ENCODE results near the gene CDKN2B-AS1.

CDKN2B-AS1 gene

DNA sequence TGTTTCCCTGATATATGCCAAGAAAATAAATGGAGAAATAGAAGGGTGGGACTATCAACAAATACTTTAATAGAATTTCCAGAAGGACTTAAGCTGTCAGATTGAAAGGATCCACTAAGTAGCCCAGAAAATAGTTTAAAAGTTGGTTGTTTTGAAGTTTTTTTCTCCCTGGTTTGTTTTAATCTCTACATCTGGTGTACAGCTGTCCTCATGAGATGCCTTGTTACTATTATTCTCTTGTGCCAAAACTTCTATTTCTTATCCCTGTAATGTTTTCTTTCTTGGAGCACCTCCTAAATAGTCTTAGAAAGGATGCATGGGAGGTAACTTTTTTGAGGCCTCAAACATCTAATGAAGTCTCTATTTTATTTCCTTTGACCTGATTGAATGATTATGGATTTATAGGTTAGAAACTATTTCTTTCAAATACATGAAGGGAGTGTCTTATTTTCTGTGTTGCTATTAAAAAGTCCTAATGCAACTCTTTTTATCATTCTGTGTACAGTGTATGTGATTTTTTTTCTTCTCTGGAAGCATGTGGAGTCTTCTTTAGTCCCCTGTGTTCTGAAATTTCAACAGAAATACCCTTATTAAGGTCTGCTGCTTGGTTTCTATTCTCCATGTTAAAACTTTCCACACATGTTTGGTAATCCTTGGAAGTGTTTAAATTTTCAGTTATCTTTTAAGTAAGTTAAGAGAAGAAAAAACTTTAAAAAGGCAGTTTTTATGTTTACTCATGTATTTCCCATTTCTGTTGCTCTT lies 154.5 kb downstream of the CDKN2B-AS1 start:
- DNase-seq (ENCODE audit: low read depth, low spot score): no peak

DNA sequence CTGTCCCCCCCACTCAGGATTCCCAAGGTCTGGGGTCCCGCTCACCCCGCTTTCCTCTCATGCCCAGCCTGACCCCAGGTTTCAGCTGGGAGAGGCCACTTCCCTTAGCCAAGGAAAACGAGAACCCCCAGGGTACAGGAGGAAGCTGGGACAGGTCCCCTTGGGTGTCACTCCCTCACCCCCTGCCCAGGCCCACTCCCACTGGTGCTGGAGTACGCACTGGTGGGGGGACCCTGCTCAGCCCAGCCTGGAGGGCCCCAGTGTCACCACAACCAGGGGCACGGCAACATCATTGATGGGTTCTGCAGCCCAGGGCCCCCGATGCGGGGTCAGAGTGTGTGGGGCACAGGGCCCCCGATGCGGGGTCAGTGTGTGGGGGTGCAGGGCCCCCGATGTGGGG lies 159.5 kb downstream of the CDKN2B-AS1 start:
- no peak for DNase-seq (ENCODE audit: low read depth, low spot score)

DNA sequence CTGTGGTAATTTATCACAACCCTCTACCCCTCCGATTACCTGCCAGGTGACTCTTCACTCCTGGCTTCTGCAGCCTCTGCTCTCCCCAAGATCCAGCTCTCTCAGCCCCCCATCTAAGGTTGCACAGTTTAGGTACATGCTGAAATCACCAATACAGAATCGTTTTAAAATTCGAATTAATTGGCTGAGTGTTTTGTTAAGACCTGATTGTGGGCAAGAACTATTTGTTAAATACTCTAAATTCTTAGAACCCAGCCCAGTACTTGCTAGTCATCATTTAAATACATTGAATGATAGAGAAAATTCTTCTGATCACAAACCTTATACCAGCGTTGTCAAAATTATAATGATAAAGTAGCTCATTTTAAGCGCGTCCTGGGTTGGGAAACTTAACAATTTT lies 162.0 kb downstream of the CDKN2B-AS1 start:
- DNase-seq (ENCODE audit: low read depth, low spot score): peak; percentile 24

DNA sequence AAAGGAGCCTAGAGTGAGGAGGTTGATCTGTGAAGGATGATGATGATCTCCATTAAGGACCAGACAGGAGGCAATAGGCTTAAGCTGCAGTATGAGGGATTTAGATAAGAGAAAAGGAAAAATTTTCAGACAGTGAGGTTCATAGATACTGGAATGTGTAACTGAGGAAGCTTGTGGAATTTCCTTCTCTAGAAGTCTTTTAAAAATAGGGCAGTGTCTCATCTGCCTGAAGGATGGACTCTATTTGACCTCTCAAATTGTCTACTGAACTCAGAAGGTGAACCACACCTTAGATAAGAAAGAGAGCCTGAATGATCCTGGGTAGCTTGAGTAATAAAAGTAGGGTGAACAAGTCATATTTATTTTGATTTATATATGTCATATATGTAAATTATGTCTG lies 162.7 kb downstream of the CDKN2B-AS1 start:
- no peak for DNase-seq (ENCODE audit: low read depth, low spot score)

DNA sequence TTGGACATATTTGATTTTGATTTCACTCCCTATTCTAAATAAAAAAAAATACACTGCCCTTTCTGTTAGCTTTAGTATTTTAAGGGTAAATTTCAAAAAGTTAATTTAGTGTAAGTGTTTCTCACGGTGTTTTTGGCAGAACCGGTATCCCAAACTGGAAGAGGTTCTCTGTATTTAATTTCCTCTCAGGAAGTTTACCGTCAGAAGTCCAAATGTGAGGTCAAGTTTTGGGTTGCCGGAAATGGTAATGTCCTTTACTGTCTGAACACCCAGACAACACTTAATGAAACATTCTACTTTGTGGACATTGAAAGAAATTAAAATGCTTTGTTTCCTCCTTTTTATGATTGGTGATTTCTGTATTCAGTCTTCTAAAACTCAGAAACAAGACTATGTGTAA lies 163.2 kb downstream of the CDKN2B-AS1 start:
- no peak for DNase-seq (ENCODE audit: low read depth, low spot score)

DNA sequence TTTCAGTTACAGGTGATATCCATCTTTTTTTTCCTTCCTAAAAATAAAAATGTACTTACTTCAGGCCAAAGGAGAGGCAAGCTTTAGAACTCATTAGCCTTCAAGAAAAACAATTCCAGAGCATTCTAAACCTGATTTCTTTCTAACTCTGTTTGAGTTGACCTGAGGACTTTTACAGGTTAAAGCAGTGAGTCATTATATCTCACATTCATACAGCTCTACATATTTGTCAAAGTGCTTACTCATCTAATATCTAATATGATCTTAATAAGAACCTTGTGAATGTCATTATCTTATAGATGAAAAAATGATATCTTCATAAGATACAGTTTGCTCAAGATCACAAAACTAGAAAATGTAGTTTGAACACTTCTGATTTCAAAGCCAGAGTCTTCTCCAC lies 163.7 kb downstream of the CDKN2B-AS1 start:
- DNase-seq (ENCODE audit: low read depth, low spot score): no peak

DNA sequence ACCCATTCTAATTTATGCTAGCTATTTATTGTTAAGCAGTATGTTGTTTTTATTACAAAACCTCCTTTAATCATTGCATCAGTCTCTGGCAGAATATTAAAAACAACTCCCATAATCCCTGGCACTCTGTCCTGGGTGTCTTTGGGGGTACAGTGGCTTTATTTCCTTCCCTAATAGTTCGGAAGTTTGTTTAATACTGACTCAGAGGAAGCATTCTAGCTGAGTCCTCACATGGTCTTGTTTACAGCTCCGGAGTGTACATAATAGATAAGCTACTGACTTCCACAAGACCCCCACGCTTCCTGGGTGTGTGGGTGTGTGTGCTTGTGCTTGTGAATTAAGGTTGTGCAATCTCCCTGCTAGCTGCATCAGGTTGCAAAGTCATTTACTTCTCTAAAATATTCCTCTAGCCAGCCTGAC lies 164.3 kb downstream of the CDKN2B-AS1 start:
- DNase-seq (ENCODE audit: low read depth, low spot score): peak; percentile 33

DNA sequence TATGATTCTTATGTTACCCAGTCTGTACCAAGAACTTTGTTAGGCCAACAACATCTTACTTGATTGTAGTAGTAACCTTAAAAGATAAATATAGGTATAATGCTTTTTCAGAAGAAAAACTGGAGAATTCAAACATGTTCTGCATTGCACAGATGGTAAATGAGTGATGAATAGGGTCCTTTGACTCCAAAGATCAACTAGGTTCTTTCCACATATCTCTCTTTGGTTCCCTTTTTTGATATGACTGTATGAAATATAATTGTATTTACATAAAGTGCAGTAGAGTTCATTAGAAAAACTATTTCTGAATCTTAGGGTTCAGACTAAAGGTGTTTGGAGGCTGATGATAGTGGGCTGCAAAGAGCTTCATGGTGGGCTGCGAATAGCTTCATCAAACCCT lies 165.0 kb downstream of the CDKN2B-AS1 start:
- DNase-seq (ENCODE audit: low read depth, low spot score): no peak

DNA sequence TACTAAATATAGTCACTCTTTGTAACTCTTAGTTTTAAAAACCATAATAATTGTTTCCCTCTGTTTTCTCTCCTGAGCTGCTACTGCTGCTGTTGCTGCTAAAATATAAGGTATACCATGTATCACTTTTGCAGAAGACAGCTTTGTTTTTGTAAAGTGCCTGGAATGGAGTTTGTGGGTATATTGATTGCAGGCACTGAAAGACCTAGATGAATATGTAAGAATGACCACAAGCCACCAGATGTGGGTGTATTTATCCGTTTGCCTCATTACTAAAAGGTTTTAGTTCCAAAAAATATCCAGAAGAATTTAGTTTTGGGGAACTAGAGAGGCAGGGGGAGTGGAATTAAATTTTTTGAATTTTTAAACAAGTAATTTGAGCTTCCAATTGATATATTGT lies 165.6 kb downstream of the CDKN2B-AS1 start:
- DNase-seq (ENCODE audit: low read depth, low spot score): no peak

DNA sequence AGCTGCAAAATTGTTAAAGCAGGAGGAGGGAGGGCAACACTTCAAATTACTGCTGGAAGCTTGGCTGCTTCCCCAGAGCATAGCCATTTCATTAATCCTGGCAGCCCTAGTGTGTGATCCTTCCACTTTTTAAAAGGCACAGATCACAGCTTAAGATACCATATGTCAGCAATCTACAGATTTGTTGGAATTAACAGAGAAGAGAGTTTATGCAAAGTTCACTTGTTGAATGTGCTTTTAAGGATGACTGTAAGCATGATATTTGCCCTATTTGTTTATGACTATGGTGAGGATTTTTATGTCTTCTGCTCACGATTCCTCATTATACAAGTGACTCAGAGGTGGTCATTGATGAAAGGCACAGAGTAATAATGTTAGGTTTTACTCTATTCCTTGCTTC lies 170.6 kb downstream of the CDKN2B-AS1 start:
- DNase-seq (ENCODE audit: low read depth, low spot score): peak; percentile 52

DNA sequence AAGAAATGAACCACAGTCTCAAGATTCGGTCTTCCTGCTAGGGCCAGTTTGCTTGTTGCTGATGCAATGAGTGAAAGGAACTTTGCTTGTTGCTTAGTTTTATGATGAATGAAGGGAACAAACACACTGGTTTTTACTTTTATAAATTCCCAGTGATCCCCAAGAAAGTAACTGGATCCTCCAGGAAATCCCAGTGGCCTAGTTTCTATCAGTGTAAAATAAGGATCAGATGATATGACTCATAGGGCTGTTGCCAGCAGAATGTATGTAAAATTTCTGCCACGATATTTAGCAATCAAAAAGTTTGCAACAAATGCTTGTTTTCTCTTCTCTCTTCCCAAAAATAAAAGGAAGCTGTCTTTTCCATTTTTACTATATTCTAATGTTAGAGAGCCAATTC lies 174.7 kb downstream of the CDKN2B-AS1 start:
- no peak for DNase-seq (ENCODE audit: low read depth, low spot score)

DNA sequence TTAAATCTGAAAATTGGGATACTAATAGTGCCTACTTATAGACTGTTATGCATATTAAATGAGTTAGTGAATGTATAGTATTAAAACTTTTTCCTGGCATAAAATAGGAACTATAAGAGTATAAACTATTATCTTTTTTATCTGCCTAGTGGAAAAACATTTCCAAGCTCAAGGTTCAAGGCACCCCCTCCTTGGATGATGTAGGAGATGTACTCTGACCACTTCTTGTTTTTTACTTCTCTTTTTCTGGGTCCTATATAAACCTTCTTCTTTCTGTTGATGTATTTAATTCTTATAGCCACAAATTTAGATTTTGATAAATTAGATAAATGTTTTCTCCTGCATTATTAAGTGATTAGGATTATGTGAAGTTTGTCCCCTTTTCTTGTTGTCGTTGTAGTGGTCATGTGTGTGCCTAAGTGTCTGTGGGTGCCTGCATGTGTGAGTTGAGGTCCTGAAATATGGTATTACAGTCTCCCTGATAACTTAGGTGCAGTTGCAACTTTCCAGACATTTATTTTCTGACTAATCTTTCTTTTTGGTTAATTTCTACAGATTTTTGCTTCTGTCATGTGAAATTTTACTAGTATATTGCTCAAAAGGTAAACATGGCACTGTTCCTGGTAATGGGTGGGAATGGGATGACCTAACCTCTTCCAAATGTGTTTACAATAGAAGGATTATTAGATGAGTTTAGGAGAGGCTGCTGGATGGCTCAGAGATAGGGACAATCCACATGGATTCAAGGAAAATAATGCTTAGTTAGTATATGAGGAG lies 175.3 kb downstream of the CDKN2B-AS1 start:
- DNase-seq (ENCODE audit: low read depth, low spot score): no peak

All from astrocyte of the hippocampus (primary cell).